Lung (tissue), 12 donors: Measurements from ENCODE around the gene TTC27. TPM values are rescaled to one million over a fixed set of nuclear protein-coding genes. Genes with fewer than 3 reads are reported as not detected.

Experiments used
- ATAC-seq: fragments of 200-7000 bp; cut with Tn5 transposase; one replicate; pipeline ENCODE4 v1.9.1; 2020; ENCODE audit warnings: moderate number of reproducible peaks; ENCODE audit not compliant: insufficient read depth, low FRiP score
- DNase-seq, 3 donors: peaks; one replicate each; pipeline ENCODE4 v3.0.0-alpha.2; 2013 to 2017
- H3K27ac ChIP-seq, 2 donors: one replicate each; pipeline ENCODE4 v1.5.1; 2013; ENCODE audit warnings: mild to moderate bottlenecking in 2 of 2, moderate library complexity in 2 of 2, control low read depth in 1 of 2, inconsistent platforms in 1 of 2, low read depth in 1 of 2, low read length in 1 of 2
- H3K27me3 ChIP-seq, 3 donors: one replicate each; pipeline ENCODE4 v1.5.1; 2013; ENCODE audit warnings: low read length in 2 of 3; ENCODE audit not compliant: control insufficient read depth in 3 of 3, insufficient read depth in 3 of 3
- H3K36me3 ChIP-seq, 4 donors: one replicate each; pipeline ENCODE4 v1.5.1; 2013; ENCODE audit warnings: low read length in 4 of 4, mild to moderate bottlenecking in 1 of 4, moderate library complexity in 1 of 4; ENCODE audit not compliant: control insufficient read depth in 4 of 4, insufficient read depth in 4 of 4
- H3K4me1 ChIP-seq, 5 donors: one replicate each; pipeline ENCODE4 v1.5.1; 2013; ENCODE audit warnings: low read length in 5 of 5, mild to moderate bottlenecking in 2 of 5, moderate library complexity in 1 of 5; ENCODE audit not compliant: control insufficient read depth in 5 of 5, insufficient read depth in 5 of 5
- H3K4me3 ChIP-seq: one replicate; pipeline ENCODE4 v1.5.1; 2013; ENCODE audit warnings: mild to moderate bottlenecking, control low read depth, moderate library complexity
- H3K9ac ChIP-seq, 2 donors: one replicate each; pipeline ENCODE4 v1.5.1; 2013; ENCODE audit warnings: low read length in 2 of 2, control low read depth in 1 of 2; ENCODE audit not compliant: insufficient read depth in 1 of 2
- H3K9me3 ChIP-seq, 4 donors: one replicate each; pipeline ENCODE4 v1.5.1; 2013; ENCODE audit warnings: low read length in 3 of 4, mild to moderate bottlenecking in 1 of 4, moderate library complexity in 1 of 4; ENCODE audit not compliant: control insufficient read depth in 4 of 4, insufficient read depth in 3 of 4
- CTCF ChIP-seq: IDR thresholded peaks from 2 replicates; pipeline ENCODE4 v1.5.1; 2012; ENCODE audit warnings: mild to moderate bottlenecking; ENCODE audit errors: control extremely low read depth, extremely low read depth
- whole genome bisulfite sequencing, 2 donors: extraction: QIAGEN DNeasy Blood & Tissue Kit; methylation state at CpG; one replicate each; pipeline ENCODE4 v1.1.7; 2013; 5-methylcytosine and 5-hydroxymethylcytosine counted together
- polyA plus RNA-seq, 2 donors: library from polyadenylated mRNA; stranded (reverse); fragments of 200-250 nt; gene quantifications; one replicate each; pipeline ENCODE4 v1.2.1, GENCODE V29; 2013
- total RNA-seq, 2 donors: library from RNA; depleted of rRNA in 1 of 2; stranded (reverse); fragments of >200 nt in 1 of 2; gene quantifications; one replicate each; pipeline ENCODE4 v1.2.1, GENCODE V29; 2014 to 2021
- donor health status: control.
- donor health status: control.
- donor health status: Bipolar disorder and iron deficiency.
- donor health status: healthy.
- donor health status: DM: yes; HTN: yes; CAD: no.

TTC27 gene
- total and polyA plus RNA-seq, 4 donors: 5.2 to 17.4 (median 12.3) TPM

GRCh38 chr2:32706815-32707579 lies 79.1 kb downstream of the TTC27 start:
- WGBS, 2 donors: 95 to 96% methylated on average over 5 of the region's 5 CpGs
- H3K27ac ChIP-seq: no peak overlapping the region

GRCh38 chr2:32711219-32711618 lies 83.4 kb downstream of the TTC27 start:
- no peak for TF ChIP-seq CTCF
- Histone ChIP-seq H3K9me3 (no peaks in the 10 kb centered on the region), H3K27me3 (no peaks in the 10 kb centered on the region), H3K27ac (no peak overlapping the region), H3K9ac (peak overlapping the region in 1 of 2 donors; percentile 16), H3K4me3 (no peak overlapping the region), H3K4me1 (peaks cover 0 to 12% (median 3%) of the 10 kb centered on the region in 5 donors), H3K36me3 (peaks cover 0 to 3% (median 0%) of the 10 kb centered on the region in 4 donors)
- ATAC-seq (no peak), DNase-seq (peak in 2 of 3 donors; percentile 74 to 88)
- 43% methylated on average over 4 of the region's 4 CpGs for WGBS, 2 donors

More at GRCh38 chr2:32706815-32707579, 79.1 kb downstream of the TTC27 start:
- DNase-seq (no peak), ATAC-seq (no peak)
- peaks cover 0 to 10% (median 2%) of the 10 kb centered on the region in 5 donors for H3K4me1 ChIP-seq
- no peak overlapping the region for H3K4me3 ChIP-seq
- H3K9ac ChIP-seq: no peak overlapping the region
- TF ChIP-seq CTCF: no peak
- H3K9me3 ChIP-seq: no peaks in the 10 kb centered on the region
- peaks cover 0 to 9% (median 3%) of the 10 kb centered on the region in 4 donors for H3K36me3 ChIP-seq
- no peaks in the 10 kb centered on the region for H3K27me3 ChIP-seq

- Histone ChIP-seq H3K4me3 (no peak overlapping the region), H3K27ac (peak overlapping the region in 1 of 2 donors; percentile 14), H3K27me3 (no peaks in the 10 kb centered on the region), H3K9ac (no peak overlapping the region), H3K4me1 (peaks cover 0 to 12% (median 3%) of the 10 kb centered on the region in 5 donors), H3K9me3 (no peaks in the 10 kb centered on the region), H3K36me3 (peaks cover 0 to 3% (median 1%) of the 10 kb centered on the region in 4 donors)
- ATAC-seq (no peak), DNase-seq (no peak)
- no peak for TF ChIP-seq CTCF
- WGBS, 2 donors: 39 to 55% methylated on average over 4 of the region's 4 CpGs
These were observed 84.2 kb downstream of the TTC27 start for GRCh38 chr2:32711908-32712501.
